HG02763 (cell line): ENCODE results near the gene ANTXR1.
"Not testable (repeated sequence)": the region's sequence is repeated elsewhere in the genome, so short reads cannot be mapped to it uniquely, and the experiment has no call there.

Experiments used
- ATAC-seq: cut with Tn5 transposase; IDR thresholded peaks from one replicate; pipeline ENCODE4 v1.9.1; 2021; ENCODE audit warnings: mild to moderate bottlenecking, moderate library complexity; ENCODE audit not compliant: unreplicated experiment

Gene ANTXR1

DNA sequence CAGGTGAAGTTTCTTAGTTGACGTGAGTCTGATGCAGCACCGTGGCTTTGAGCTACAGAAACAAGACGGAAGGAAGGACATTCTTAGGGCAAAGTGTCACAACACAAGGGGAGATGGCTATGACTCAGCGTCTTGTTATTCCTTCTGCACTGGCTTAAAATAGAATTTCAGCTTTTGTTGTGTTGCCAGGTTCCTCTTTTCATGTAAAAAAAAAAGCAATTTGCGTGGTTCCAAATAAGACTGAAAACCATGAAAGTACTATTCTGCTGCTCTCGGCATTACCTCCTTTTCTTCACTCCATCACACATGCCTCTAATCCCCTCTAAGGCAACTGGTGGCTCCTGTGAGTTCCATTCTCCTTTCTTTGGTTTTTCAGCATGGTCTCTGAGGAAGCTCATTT, 150.1 kb downstream of the ANTXR1 start:
- no peak for ATAC-seq

DNA sequence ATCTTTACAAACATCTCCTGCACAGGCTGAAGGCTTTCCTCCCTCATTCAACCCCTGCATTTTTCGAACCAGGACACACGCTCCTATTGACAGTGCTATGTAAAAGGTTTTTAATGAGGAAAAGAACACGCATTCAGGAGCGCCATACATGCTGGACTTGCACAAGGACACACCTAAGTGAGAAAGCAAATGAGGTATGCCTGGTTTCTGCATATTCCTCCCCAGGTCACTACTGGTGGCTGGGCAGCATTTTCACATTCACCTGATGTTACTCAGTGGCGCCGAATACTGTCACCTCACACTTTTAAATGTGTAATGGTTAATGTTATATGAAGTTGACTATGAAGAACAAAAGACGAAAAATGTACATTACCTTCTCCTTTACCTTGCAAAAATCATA, 150.6 kb downstream of the ANTXR1 start:
- no peak for ATAC-seq

DNA sequence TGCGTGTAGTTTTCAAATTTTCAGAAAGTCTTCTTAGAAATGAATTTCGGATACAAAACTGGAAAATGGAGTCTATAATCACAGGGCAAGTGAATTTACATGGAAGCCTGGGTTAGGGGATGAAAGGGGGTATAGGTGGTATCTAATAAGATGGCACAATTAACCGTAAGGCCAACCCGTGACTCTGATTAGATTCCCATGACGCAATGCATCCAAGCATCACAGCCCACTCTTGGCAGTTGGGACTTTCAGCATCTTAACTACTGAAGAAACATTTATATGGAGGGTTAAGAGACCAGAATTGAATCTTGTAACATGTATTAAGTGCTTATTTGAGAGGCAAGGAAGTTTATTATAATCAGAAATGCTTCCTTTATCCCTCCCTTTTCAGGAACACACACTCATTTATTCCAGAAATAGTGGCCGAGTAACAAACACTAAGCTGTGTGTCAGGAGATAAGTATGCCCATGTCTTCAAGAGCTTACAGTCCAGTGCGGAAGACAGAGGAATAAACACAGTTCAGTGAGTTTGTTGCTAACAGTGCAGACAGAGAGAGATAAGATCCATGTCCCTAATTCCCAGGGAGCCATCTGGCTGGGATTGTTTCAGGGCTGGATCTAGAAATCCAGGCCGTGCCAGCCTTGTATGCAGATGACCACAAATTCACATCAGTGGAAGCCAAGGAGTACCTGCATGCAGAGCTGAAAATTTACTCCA, 151.2 kb downstream of the ANTXR1 start:
- no peak for ATAC-seq

DNA sequence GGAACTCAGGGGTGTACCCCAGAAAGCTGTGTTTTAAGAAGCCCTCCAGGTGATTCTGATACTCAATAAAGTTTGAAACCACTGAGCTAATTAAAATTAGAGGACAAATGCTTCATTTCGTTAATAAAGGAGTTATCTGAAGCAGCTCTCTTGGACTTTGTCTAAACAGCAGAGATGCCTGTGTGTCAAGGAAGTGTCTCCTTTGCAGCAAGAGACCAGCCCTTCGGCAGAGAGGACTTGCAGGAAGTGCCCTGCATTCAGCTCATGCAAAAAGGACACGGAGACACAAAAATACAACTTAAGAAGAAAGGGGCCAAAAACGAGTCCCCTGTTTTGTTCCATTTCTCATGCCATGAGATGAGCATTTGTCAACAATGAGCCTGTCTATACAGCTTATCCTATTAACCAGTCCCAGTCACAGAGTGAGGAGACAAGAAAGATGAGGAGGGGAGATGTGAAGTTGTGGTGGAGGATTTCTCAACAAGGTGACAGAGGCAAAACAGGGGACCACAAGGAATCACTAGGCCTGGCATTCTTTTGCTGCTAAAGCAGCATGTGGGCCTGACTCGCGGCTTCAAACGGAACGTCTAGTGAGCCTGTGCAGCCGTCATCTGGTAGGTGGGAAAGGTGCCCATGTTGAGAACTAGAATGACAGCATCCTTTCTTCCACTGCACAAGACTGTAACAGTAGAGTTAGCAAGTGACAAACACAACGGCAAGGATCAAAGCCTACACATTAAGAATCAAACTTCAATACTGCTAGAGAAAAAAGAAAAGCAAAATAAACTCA, 152.3 kb downstream of the ANTXR1 start:
- no peak for ATAC-seq

DNA sequence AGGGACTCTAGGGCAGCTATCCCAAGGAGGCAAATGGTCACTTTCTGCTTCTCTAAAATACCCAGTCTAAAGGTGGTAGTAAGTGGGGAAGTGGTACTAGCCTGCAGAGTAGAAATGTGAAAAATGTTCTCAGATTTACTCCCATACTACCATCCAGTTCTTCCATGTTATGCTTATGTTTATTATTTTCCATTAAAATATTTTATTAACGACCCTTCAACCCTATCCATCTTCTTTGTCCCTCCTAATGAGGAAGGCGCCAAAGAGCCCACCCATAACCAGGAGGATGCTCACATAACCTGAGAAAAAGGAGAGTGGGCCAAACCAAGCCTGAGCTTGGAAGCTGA, 153.5 kb downstream of the ANTXR1 start:
- ATAC-seq, result no peak

DNA sequence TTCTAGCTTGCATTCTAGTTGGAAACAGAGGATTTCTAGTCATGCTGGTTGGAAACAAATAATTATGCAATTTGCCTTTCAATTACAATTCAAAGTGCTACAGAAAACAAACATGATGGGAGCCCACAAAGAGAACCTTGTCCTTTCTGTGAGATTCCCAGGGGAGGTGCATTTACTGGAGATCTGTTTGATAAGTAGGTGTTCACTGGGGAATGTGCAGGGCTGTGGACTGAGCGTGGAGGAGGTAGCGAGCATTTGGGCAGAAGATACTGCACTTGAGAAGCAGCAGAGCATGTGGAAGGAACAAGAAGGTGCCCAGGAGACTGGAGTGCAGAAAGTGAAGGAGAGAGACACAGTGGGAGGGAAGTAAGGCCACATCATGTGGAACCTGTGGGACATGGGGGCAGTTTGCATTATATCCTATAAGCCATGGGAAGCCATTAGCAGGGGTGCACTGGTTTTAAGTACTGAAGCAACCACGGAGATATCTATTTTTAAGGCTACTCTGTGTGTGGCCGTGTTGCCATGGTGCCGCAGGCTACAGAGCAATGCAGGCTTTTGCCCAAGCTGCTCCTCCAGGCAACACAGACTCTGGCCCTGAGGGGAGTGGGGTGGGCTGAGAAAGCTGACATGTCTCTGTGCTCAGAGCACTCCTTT, 154.0 kb downstream of the ANTXR1 start:
- ATAC-seq, result no peak

DNA sequence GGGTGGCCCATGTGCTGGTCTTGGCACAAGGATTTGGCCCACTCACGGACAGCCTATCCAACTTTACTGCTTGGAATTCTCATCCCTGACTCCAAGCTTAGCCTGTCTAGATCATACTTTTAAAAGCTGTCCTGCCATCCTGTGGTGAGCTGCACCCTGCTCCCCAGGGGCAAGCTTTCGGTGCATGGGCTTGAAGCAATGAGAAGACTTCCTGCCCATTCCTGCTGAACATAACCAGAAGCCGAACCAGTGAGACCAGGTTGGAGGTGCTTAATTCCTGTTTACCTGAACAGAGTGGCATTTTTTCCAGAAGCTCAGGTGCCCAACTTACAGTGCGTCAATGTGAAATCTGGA, 154.5 kb downstream of the ANTXR1 start:
- ATAC-seq, result no peak

DNA sequence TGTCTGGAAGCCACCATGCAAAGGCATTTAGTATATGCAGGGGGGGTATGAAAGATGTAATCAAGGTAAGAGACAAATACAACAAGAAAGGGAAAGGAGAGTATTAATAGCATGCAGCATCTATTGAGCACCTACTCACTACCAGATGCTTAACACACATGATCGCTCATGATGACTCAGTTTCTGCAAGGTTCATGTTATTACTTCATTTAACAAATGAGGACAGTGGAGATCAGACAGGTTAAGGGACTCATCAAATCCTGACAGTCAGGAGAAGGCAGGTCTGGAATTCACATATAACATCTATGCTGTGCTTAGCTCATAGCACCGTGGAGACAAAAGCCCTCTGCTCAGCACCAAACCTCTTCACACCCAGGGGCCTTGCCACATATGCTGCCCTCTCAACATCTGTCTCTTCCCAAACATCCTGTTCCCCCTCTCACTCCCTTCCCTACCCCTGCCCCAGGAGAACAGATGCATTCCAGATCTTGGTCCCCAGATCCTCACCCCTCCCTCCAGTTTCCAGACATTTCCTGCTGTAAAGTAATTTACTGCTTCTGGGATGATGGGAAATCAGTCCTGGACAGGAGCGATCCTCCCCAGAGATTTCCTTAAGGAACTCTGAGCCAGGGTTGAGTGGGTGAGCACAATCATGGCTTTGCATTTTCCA, 155.3 kb downstream of the ANTXR1 start:
- ATAC-seq, result no peak

DNA sequence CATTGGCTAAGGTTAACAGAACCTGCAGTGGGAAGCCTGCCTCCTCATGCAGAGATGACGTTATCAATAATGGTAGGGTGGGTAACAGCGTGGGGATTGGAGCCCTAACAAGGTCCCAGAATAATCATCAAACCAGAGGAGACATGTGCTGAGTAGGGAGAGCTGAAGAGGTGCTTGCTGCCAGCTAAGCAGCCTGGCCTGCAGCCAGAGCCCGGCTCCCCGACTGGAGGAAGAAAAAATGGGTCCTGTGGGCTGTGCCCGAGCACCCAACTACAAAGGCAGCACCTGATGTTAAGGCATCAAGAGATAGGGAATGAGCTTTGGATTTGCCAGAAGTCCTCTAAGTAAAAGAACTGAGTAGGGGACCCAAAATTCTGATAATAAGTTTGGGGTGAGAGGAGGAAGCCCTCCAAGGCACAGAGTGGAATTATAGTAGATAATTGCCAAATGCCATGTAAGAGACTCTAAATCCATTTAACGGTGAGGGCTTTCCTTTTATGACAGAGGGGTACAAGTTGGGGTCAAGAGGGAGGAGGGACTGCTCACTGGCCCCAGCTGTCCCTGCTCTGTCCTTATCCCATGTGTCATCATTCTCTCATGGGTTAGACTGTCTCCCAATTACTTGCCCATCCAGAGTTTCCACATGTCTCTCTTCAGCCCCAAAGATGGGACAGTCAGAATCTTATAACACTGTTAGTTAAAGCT, 156.1 kb downstream of the ANTXR1 start:
- no peak for ATAC-seq

DNA sequence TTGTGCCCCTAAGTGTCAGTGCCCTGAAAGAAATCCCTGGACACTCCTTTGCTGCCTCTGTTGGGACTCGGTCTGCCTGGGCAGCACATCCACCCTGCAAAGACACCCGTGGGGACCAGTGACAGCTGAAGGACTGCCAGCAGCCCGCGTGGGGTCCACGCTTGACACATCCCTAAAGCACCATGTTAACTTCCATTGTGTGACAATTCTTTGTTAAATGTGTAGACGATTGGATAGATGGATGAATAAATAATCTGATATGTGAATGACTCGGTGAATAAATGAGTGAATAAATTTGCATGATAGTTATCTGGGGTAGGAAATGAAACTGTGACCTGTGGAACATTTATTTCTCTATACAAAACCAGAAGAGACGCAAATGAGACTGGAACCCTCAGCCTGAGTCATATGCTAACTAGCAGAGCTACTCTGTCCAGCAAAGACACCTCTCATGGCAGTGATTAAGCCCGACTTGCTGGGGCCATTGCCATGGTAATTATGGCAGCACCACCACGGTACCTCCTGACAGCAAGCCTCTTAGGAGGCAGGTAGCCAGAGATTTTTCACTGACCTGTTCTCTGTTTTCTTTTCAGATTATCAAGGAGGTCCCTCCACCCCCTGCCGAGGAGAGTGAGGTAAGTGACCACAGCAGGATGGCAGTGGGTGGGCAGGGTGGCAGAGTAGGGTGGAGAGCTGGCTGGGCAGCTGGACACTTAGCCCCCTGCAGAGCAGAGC, 156.8 kb downstream of the ANTXR1 start:
- ATAC-seq, result no peak

DNA sequence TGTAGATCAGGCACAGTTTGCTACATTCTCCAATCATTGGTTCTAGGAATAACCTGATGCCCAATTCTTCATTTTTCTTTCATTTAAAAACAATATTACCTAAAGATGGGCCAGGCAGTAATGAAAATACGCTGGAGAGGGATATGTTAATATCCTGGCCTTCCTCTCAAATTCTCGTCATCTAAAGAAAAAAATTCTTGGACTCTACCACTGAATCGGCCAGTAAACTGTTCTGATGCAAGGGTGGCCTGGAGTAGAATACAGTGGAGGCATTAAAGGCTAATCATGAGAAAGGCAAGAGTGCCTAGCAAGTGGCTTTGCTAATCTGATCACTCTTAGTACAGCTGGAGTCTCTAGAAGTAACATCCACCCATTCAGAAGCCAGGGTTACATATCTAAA, 157.7 kb downstream of the ANTXR1 start:
- ATAC-seq, result no peak

DNA sequence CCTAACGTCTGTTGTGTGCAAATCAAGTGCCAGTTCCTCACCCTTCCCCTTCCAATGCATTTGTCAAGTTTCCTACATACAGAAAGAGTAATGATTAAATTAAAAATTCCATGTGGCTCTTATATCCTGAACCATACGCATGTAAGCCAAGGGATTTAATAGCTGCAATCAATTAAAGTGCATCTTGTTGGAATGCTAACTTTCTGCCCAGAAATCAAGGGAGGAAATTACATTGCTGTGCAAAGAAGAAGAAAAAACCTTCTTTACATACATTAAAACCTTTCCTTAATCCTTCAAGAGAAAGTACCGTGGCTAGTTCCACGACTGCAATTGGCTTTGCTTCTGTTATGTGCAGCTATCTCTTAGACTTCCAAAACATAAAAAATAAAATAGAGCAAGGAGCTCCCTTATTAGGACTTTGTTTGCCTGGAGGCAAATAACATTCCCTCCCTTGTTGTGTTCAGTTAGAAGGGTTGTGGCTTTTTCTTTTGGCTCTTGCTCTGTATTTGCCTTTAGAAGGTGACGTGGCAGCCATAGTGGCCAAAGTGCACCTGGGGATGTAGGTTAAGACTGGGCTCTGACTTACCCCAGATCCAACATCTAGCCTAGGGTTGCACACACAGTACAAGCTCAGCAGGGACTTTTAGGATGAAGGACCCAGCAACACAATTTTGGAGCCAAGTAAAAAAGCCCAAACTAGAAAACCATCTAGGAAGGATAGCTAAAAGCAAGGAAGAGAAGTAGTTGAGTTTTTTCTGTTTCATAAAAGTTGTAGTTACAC, 158.3 kb downstream of the ANTXR1 start:
- ATAC-seq, result no peak

DNA sequence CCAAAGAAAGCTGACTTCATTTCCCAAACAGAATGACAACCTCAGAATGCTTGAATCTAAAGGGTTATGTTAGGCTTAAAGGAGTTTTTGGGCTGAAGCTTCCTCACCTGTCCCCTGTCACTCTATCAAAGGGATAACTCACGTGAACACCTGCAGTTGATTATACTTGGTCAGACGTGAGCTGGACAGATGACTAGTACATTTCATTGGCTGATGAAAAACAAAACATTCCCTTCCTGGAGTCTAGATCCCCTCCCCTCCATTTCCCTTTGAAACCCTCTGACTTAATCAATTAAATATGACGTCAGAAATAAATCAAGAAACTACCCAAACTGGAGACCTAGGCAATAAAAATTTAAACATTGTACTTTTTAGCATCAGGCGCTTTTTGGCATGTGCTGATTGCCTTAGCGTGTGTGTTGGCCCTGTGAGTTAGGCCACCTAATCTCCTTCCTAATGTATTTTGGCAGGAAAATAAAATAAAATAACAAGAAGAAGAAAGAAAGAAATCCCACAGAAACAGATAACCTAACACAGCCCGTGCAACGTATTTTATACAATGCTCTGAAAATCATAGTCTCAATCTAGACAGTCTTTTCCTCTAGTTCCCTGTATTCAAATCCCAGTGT, 159.0 kb downstream of the ANTXR1 start:
- no peak for ATAC-seq

DNA sequence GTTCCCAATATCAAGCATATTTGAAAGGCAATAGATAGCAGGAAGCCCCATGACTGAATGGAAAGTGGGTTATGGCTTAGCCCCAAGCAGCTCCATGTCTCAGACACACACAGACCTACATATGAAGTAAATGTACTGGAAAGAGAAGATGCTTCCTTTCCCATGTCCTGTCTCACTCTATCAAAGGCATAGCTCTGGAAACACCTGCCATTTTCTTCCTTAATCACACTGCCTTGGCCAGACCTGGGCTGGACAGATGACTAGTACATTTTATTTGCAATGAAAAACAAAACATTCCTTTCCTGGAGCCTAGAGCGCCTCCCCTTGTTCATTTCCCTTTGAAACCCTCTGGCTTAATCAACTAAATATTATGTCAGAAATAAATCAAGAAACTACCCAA, 160.7 kb downstream of the ANTXR1 start:
- no peak for ATAC-seq

DNA sequence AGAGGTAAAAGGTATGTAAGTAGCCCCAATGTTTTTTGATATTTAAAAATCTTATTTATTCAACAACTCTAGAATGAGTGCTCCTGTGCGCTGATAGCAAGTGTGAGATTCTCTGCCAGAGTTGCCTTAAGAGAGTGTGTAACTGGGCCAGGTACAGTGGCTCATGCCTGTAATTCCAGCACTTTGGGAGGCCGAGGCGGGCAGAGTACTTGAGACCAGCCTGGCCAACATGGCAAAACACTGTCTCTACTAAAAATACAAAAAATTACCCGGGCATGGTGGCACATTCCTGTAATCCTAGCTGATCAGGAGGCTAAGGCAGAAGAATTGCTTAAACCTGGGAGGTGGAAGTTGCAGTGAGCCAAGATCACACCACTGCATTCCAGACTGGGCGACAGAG, 161.2 kb downstream of the ANTXR1 start:
- not testable (repeated sequence) for ATAC-seq

DNA sequence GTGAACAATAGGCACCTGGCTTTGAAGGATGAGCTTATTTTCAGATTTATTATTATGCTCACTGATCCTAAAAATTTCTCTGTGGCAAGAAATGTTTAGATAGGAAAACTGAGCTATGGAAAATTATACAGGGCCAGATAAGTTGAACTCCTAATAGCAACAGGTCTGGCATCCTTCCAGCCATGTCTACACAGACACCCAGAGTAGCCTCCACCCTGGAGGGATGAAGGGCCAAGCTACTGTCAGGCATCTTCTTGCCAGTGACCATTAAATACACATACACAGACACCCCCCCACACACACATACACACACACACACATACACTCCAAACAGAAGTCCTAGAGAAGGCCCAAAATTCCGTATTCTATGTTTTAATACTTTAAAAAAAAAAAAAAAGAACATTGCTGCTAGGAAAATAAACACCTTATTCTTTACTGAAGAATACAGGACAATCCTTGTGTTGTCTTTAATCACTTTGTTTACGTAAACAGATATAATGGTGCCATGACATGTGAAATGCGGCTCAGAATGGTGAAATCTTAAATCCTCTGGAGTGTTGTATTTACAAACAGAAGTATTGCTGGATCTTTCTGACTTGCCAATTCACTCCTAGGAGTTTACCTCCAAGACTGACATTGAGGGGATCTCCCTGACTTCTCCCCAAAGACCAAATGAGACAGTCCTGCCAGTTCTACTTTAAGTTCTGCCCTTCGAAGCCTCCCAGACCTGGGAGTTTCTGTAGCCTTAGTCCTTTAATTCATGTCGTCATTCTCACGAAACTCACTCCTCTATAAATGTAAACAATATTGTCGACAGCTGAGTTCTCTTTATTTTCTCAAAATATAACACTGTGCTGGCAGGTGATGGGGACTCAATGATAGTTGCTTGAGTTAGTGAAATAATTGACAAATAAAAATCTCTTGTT, 163.1 kb downstream of the ANTXR1 start:
- ATAC-seq, result no peak

DNA sequence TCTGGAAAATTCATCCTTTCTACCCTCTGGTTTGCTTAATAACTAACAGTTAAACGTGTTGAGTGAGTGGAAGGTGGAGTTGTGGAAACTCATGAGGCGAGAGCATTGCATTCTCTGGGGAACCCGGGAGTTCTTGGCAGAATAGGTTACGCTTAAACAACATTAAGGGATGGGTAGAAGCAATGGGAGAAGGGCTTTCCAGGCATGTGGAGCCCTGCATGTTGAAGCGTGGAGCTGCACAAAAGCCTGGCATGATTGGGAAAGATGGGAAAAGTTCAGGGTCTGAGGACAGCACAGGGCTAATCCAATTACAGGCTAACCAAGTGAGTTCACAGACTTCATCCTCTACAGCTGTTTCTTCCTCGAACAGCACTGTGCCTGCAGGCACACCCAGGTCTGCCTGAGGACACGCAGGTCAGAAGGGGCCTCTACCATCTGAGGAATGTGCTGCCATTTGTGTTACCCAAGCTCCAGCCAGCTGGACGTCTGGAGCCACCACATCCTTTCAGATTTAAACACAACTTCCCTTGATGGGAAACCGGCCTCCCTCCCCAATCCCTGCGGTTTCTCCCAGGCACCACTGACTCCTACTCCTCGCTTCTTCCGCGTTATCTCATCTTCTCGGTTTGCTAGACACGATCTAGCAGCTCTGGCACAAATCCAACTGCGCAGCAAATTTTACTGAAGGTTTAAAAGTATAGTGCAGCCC, 164.2 kb downstream of the ANTXR1 start:
- no peak for ATAC-seq
